Right kidney (tissue), 1 donor: ENCODE data around the gene CSF3R.
"Not testable (repeated sequence)": the region's sequence is repeated elsewhere in the genome, so short reads cannot be mapped to it uniquely, and the experiment has no call there.

Experiments used
- DNase-seq: peaks from one replicate; pipeline ENCODE4 v3.0.0-alpha.2; 2016

CSF3R gene

GRCh38 chr1:36481771-36482723 lies 666 bp downstream of the CSF3R start:
- DNase-seq: no peak

- no peak for DNase-seq
Observed at GRCh38 chr1:36481091-36481490, 1.6 kb downstream of the CSF3R start.

GRCh38 chr1:36480161-36480560 lies 2.6 kb downstream of the CSF3R start:
- no peak for DNase-seq

- DNase-seq: no peak
Observed at GRCh38 chr1:36479505-36480051, 3.1 kb downstream of the CSF3R start.

- DNase-seq: not testable (repeated sequence)
Observed at GRCh38 chr1:36477615-36478014, 5.1 kb downstream of the CSF3R start.

- DNase-seq: no peak
Observed at GRCh38 chr1:36476945-36477344, 5.8 kb downstream of the CSF3R start.

GRCh38 chr1:36475910-36476604 lies 6.7 kb downstream of the CSF3R start:
- no peak for DNase-seq

- DNase-seq: no peak
Observed at GRCh38 chr1:36475341-36475740, 7.4 kb downstream of the CSF3R start.

GRCh38 chr1:36472656-36473055 lies 10.1 kb downstream of the CSF3R start:
- DNase-seq: no peak

- DNase-seq: peak; percentile 49
Observed at GRCh38 chr1:36471830-36472641, 10.7 kb downstream of the CSF3R start.

GRCh38 chr1:36469163-36469562 lies 13.6 kb downstream of the CSF3R start:
- no peak for DNase-seq

GRCh38 chr1:36467700-36468455 lies 14.8 kb downstream of the CSF3R start:
- DNase-seq: no peak

GRCh38 chr1:36467027-36467410 lies 15.7 kb downstream of the CSF3R start:
- DNase-seq: no peak

- no peak for DNase-seq
Observed at GRCh38 chr1:36466370-36467026, 16.2 kb downstream of the CSF3R start.

- no peak for DNase-seq
Observed at GRCh38 chr1:36465731-36466369, 16.9 kb downstream of the CSF3R start.

GRCh38 chr1:36464605-36465393 lies 17.9 kb downstream of the CSF3R start:
- DNase-seq: no peak

GRCh38 chr1:36463803-36464604 lies 18.7 kb downstream of the CSF3R start, which contains the start of gene MRPS15:
TSS of gene MRPS15 (minus strand) at chr1:36464384. CDS start at chr1:36464275, 109 bp downstream.
- DNase-seq: peak; percentile 87

- no peak for DNase-seq
Observed at GRCh38 chr1:36463463-36463802, 19.3 kb downstream of the CSF3R start.

- no peak for DNase-seq
Observed at GRCh38 chr1:36458910-36459309, 23.8 kb downstream of the CSF3R start.
